GM19463 (cell line): Measurements from ENCODE around the gene ZDHHC11B.
"Not testable (repeated sequence)": the region's sequence is repeated elsewhere in the genome, so short reads cannot be mapped to it uniquely, and the experiment has no call there.

ENCODE experiments used
- ATAC-seq: cut with Tn5 transposase; IDR thresholded peaks from one replicate; pipeline ENCODE4 v1.9.1; 2021; ENCODE audit warnings: mild to moderate bottlenecking, moderate library complexity; ENCODE audit not compliant: unreplicated experiment

ZDHHC11B gene

DNA sequence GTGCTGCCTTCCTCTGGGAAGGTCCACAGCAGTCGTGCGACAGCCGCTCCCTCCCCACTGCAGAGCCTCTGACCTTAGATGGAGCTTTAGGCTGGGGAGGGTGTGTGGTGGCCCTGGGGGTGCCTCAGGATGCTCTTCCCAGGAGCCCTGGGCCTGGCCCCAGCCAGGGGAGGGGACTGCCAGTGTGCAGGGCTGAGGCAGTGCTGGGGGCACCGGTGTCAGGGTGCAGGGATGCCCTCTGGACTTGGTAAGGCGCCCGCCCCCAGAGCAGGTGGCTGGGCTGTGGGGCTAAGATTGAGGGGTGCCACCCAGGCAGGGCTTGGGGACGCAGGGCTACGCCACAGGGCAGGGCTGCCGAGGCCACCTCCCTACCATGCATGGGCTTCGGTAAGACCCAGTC, 13.9 kb downstream of the ZDHHC11B start:
- not testable (repeated sequence) for ATAC-seq

GRCh38 chr5:769485-770145, 14.9 kb downstream of the ZDHHC11B start:
- not testable (repeated sequence) for ATAC-seq

GRCh38 chr5:766666-767431, 17.7 kb downstream of the ZDHHC11B start:
- ATAC-seq: no peak

GRCh38 chr5:765948-766631, 18.4 kb downstream of the ZDHHC11B start:
- no peak for ATAC-seq

- no peak for ATAC-seq
Observed at GRCh38 chr5:763998-764781, 20.3 kb downstream of the ZDHHC11B start.

DNA sequence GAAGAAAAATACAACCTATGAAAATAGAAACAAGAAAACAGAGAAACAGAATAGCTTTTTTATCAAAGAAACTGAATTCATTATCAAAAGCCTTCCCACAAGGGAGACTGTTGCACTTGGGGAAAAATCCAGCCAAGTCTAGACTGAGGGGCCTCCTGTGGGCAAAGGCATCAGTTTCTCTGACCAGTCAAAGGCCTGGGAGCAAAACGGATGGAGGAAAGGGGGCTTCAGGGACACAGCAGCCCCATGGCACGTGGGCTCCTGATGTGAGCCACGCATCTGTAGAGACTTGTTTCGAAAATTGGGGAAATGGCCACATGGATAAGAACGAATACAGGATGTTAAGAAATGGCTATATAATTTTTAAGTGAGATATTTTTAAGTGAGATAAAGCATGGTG, 21.1 kb downstream of the ZDHHC11B start:
- ATAC-seq: no peak

DNA sequence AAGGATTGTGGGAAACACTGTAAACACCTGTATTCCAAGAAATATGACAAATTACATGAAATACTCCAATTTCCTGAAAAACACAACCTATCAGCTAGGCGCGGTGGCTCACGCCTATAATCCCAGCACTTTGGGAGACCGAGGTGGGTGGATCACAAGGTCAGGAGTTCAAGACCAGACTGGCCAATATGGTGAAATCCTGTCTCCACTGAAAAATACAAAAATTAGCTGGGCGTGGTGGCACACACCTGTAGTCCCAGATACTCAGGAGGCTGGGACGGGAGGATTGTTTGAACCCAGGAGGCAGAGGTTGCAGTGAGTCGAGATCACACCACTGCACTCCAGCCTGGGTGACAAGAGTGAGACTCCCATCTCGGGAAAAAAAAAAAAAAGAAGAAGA, 21.5 kb downstream of the ZDHHC11B start:
- not testable (repeated sequence) for ATAC-seq

- ATAC-seq: no peak
Observed at GRCh38 chr5:761854-762710, 22.4 kb downstream of the ZDHHC11B start.

- no peak for ATAC-seq
Observed at GRCh38 chr5:761059-761771, 23.3 kb downstream of the ZDHHC11B start.

DNA sequence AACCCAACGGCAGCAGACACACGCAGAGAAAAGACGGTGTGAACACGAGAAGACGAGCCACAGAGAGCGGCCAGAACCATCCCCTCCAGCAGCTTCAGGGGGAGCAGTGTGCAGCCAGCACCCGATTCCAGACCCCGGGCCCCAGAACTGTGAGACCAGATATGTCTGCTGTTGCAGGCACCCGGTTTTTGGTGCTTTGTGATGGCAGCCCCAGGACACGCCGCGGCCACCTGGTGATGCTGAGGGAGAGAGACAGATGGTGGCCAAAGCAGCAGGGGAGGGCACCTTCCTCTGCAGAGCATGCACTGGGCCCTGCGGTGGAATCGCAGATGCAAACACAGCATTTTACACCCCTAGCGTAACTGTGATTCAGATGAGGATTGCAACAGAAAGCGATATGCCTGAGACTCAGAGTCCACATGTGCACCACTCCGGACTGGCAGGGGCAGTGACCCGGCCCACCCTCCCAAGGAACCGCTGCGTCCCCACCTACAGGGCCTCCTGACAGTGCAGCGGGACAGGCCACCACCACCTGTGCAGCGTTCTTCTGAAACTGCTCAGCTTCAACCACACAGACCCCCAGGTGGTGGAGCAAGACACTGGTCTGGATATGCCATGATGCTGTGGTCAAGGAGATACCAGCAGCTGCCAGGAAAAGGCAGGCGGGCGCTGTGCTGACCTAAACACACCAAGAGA, 24.0 kb downstream of the ZDHHC11B start:
- ATAC-seq: no peak

- no peak for ATAC-seq
Observed at GRCh38 chr5:759781-760362, 24.7 kb downstream of the ZDHHC11B start.

DNA sequence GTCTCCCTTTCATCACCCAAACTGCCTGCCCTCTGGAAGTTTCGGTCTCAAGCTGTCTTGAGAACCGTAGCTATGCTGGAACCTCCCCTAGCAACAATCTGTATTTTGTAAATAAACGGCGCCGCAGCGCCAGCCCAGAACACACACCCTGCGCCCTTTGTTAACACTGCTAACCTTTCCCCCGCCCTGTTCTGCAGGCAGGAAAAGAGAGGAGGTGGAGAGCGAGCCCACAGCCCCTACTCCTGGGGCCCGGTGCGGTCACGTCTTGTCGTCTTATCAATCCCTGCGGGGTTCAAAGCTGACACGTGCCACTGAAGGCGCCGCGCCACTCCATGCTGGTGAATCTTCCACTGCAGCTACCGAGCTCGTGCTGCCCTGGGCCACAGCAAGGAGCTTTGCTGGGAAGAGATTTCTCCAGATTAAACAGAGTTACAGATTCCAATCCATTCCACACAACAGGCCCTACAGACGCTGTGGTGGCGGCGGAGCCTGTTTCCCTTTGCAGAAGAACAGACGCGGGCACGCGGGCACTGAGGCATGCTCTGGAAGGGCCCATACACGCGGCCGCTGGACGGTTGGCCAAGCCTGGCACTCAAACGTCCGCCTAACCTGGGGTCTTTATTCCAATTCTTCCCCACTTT, 25.3 kb downstream of the ZDHHC11B start:
- no peak for ATAC-seq

GRCh38 chr5:758698-759053, 25.9 kb downstream of the ZDHHC11B start:
- ATAC-seq: no peak

DNA sequence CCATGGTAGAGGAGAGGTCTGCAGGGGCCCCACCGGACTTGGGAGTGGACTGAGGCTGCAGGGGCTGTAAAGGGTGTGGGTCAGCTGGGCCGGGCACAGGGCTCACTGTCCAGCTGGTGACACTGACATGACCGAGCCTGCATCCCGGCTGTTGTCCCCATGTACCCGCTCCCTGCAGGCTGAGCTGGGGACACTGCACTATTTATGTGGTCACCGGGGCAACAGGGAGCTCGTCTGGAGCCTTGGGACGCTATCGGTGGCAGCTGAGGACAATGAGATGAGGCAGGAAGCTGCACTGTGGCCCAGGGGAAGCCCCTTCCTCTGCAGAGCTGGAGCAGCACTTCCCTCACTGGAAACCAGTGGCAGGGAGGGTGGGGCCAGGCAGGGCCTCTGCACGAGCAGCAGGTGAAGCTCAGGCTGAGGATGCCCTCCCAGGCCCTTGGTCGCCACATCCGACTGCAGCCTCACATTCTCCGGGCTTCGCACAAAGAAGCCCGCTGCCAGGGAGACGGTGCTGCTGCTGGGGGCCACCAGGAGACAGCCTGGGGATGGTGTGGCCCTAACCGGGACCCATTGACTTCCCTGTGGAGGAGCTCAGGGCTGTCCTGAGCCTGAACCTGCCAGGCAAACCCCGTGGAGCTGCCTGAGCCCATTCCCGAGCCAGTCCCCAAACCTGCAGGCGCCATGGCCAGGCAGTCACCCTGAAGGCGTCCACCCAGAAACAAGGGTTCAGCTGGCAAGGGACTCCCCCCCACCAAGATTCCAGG, 26.4 kb downstream of the ZDHHC11B start:
- ATAC-seq: no peak

- no peak for ATAC-seq
Observed at GRCh38 chr5:757346-757930, 27.1 kb downstream of the ZDHHC11B start.

- ATAC-seq: no peak
Observed at GRCh38 chr5:756865-757345, 27.6 kb downstream of the ZDHHC11B start.

DNA sequence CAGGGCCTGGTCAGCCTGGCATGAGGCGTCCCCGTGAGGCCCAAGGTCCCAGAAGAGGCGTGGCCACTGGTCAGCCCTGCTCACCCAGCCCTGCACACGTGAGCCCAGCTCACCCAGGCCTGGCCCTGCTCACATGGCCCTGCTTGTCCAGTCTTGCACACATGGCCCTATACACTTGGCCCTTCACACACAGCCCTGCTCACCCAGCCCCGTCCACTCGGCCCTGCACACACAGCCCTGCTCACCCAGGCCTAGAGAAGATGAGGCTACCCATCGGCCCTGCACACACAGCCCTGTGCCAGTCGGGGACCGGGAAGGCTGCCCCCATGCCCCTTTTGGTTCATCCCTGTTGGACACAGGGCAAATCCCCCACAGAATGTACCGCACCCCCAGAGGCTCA, 28.4 kb downstream of the ZDHHC11B start:
- ATAC-seq: no peak
